ENCODE measurements around the gene GADD45B. TPM values are rescaled to one million over a fixed set of nuclear protein-coding genes. Genes with fewer than 3 reads are reported as not detected.
A peak's percentile ranks its signal among the peaks of the same experiment; 100 is the strongest.

Gene GADD45B
- total RNA-seq, 1 donor from 2014 or later: 177 TPM

DNA sequence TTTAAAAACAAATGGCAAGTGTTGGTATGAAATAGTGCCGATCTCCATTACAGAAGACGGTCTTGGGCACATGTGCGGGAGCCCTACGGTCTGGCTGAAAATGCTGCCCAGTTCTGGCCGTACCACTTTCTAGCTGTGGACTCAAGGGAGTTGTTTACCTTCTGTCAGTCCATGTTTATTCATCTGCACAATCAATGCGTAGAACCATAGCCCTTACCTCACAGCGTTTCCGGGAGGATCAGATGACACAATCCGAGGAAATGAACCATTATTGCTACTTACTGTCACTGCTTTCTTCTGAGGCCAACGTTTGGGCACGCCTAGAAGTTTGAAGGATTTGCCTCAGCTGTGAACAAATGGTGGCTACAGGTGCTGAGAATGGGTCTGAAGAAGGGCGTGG, 31.2 kb downstream of the GADD45B start:
- Mint-ChIP-seq H3K27ac (ENCODE audit: unreplicated experiment) (peak overlapping the region; percentile 29), H3K4me1 (ENCODE audit: low read depth) (peaks cover 22% of the 10 kb centered on the region), H3K4me3 (ENCODE audit: unreplicated experiment) (no peak overlapping the region), H3K9me3 (ENCODE audit: low read depth) (no peaks in the 10 kb centered on the region), H3K27me3 (ENCODE audit: low read depth) (no peaks in the 10 kb centered on the region), H3K36me3 (ENCODE audit: low read depth) (no peaks in the 10 kb centered on the region)
- TF ChIP-seq, protein P1, sequence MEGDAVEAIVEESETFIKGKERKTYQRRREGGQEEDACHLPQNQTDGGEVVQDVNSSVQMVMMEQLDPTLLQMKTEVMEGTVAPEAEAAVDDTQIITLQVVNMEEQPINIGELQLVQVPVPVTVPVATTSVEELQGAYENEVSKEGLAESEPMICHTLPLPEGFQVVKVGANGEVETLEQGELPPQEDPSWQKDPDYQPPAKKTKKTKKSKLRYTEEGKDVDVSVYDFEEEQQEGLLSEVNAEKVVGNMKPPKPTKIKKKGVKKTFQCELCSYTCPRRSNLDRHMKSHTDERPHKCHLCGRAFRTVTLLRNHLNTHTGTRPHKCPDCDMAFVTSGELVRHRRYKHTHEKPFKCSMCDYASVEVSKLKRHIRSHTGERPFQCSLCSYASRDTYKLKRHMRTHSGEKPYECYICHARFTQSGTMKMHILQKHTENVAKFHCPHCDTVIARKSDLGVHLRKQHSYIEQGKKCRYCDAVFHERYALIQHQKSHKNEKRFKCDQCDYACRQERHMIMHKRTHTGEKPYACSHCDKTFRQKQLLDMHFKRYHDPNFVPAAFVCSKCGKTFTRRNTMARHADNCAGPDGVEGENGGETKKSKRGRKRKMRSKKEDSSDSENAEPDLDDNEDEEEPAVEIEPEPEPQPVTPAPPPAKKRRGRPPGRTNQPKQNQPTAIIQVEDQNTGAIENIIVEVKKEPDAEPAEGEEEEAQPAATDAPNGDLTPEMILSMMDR (IDR thresholded peaks at IDR 0.05): no peak
- DNase-seq (ENCODE audit: low spot score): no peak

DNA sequence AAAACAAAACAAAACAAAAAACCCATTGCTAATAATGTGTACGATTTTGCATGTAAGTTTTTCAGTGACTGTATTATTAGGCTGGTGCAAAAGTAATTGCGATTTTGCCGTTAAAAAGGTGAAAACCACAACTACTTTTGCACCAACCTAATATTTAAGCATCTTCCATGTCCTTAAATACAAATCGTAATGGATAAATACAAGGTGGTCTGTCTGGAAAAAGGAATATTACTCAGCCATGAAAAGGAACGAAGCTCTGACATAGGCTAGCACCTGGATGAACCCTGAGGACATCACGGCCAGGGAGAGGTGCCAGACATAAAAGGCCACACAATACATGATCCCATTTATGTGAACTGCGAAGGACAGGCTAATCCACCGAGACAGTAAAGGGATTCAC, 33.2 kb downstream of the GADD45B start:
- H3K27me3 Mint-ChIP-seq (ENCODE audit: low read depth): no peaks in the 10 kb centered on the region
- no peak overlapping the region for H3K27ac Mint-ChIP-seq (ENCODE audit: unreplicated experiment)
- no peaks in the 10 kb centered on the region for H3K9me3 Mint-ChIP-seq (ENCODE audit: low read depth)
- peaks cover 8% of the 10 kb centered on the region for H3K4me1 Mint-ChIP-seq (ENCODE audit: low read depth)
- H3K4me3 Mint-ChIP-seq (ENCODE audit: unreplicated experiment): no peak overlapping the region
- TF ChIP-seq, protein P1 (IDR thresholded peaks at IDR 0.05): no peak
- no peaks in the 10 kb centered on the region for H3K36me3 Mint-ChIP-seq (ENCODE audit: low read depth)
- no peak for DNase-seq (ENCODE audit: low spot score)

DNA sequence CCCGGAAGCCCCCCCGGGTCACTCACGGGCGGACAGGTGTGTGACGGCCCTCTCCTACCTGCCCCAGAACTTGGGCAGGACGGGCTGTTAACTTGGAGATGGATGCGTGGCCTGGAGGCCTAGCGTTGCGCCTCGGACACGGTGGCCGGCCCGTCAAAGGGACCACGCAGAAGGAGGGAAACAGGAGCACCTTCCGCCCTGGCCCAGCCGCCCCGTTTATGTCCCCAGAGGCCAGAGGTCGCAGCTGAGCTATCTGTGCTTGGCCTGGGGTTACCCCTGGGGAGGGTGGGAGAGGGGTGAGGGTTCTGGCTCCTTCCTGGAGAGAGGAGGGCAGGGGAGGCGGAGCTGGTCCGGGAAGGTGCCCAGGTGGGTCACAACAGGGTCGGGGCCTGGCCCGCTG, 35.6 kb downstream of the GADD45B start:
- H3K9me3 Mint-ChIP-seq (ENCODE audit: low read depth): no peaks in the 10 kb centered on the region

DNA sequence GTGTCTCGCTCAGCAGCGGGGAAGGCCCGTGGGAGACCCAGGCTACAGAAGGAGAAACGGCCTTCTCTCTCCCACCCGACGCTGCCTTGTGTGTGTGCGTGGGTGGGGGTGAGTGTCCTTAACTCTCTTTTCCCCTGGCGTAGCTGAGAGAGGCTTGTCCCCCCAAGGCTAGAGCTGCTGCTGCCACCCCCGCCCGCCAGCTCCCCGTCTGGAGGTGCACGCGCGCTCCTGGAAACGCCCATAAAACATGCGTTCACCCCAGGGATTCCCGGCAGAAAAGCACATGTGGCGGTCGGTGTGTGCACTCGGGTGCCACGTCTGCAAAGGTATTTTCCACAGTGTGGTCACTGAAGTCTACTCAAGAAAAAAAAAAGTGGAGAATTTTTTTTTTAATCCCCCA, 36.1 kb downstream of the GADD45B start:
- Mint-ChIP-seq H3K4me1 (ENCODE audit: low read depth) (peaks cover 5% of the 10 kb centered on the region), H3K9me3 (ENCODE audit: low read depth) (no peaks in the 10 kb centered on the region), H3K27ac (ENCODE audit: unreplicated experiment) (no peak overlapping the region), H3K4me3 (ENCODE audit: unreplicated experiment) (no peak overlapping the region), H3K36me3 (ENCODE audit: low read depth) (no peaks in the 10 kb centered on the region), H3K27me3 (ENCODE audit: low read depth) (no peaks in the 10 kb centered on the region)
- DNase-seq (ENCODE audit: low spot score): no peak
- TF ChIP-seq, protein P1 (IDR thresholded peaks at IDR 0.05): no peak

More for the DNA sequence above, 35.6 kb downstream of the GADD45B start:
- H3K4me3 Mint-ChIP-seq (ENCODE audit: unreplicated experiment): no peak overlapping the region
- no peak overlapping the region for H3K27ac Mint-ChIP-seq (ENCODE audit: unreplicated experiment)
- peaks cover 6% of the 10 kb centered on the region for H3K4me1 Mint-ChIP-seq (ENCODE audit: low read depth)
- H3K36me3 Mint-ChIP-seq (ENCODE audit: low read depth): no peaks in the 10 kb centered on the region
- no peaks in the 10 kb centered on the region for H3K27me3 Mint-ChIP-seq (ENCODE audit: low read depth)
- no peak for DNase-seq (ENCODE audit: low spot score)
- TF ChIP-seq, protein P1 (IDR thresholded peaks at IDR 0.05): no peak

DNA sequence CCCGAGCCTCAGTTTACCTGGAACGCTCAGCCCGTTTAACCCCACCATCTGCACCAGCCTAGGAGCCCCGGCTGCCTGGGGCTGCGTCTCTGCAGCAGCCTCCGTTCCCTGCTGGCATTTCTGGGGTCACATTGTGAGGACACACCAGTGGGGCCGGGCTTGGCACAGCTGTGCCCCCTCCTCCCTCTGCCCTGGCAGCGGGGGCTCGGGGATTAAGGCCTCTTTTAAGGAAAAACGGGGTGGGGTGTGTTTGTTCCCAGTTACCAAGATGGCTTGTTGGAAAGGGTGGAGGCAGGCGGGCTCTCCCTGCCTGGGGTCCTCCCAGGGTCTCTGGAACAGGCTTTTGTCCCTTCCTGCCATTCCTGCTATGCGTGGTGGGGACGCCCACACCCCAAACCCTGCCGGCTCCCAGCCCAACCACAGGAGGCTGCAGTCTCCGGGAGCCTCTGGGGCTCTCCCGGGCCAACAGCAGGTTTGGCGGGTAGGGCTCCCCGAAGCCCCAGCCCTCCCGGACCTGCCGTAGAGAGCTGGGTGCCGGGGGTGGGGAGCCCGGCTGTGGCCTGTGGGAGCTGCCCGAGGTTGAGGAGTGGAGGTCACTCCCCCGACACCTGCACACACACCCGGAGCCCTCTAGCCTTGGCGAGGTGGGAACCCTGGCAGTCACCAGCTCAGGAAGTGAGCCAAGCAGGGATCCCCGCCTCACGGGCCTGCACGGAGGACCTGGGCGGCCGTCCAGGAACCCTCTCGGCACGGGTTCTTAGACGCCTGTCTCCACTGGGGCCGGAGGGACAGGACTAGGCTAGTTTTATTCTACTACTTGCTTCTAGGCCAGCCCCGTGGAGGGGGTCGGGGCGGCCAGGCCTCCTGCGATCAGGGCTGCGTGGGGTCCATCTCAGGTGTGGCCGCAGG, 36.9 kb downstream of the GADD45B start:
- peaks cover 7% of the 10 kb centered on the region for H3K4me1 Mint-ChIP-seq (ENCODE audit: low read depth)
- no peak overlapping the region for H3K4me3 Mint-ChIP-seq (ENCODE audit: unreplicated experiment)

More for the DNA sequence above, 36.9 kb downstream of the GADD45B start:
- H3K27ac Mint-ChIP-seq (ENCODE audit: unreplicated experiment): no peak overlapping the region
- H3K36me3 Mint-ChIP-seq (ENCODE audit: low read depth): no peaks in the 10 kb centered on the region
- H3K27me3 Mint-ChIP-seq (ENCODE audit: low read depth): no peaks in the 10 kb centered on the region
- no peaks in the 10 kb centered on the region for H3K9me3 Mint-ChIP-seq (ENCODE audit: low read depth)
- TF ChIP-seq, protein P1 (IDR thresholded peaks at IDR 0.05): no peak
- no peak for DNase-seq (ENCODE audit: low spot score)
